Lower leg skin (tissue), 4 donors: ENCODE measurements around the gene MCFD2. TPM values are rescaled to one million over a fixed set of nuclear protein-coding genes. Genes with fewer than 3 reads are reported as not detected.

ENCODE experiments used
- DNase-seq, 2 donors: peaks; one replicate each; pipeline ENCODE4 v3.0.0-alpha.2; 2019; ENCODE audit warnings: low spot score in 2 of 2
- H3K4me3 ChIP-seq: fragments of 200-600 bp; sonication (generic); 2 replicates; pipeline ENCODE4 v1.5.1; 2017; ENCODE audit warnings: mild to moderate bottlenecking, low read depth; ENCODE audit not compliant: poor library complexity, severe bottlenecking
- CTCF ChIP-seq, 3 donors: fragments of 450-650 bp; IDR thresholded peaks; one replicate each; pipeline ENCODE4 v1.5.1; 2016; ENCODE audit warnings: antibody characterized with exemption in 3 of 3, mild to moderate bottlenecking in 3 of 3, moderate library complexity in 2 of 3
- POLR2A ChIP-seq, 2 donors: fragments of 450-650 bp; IDR thresholded peaks; one replicate each; pipeline ENCODE4 v1.6.1; 2016 to 2017; ENCODE audit warnings: antibody characterized with exemption in 2 of 2, mild to moderate bottlenecking in 1 of 2, moderate library complexity in 1 of 2
- WGBS, 2 donors: methylation state at CpG; one replicate each; pipeline ENCODE4 v1.1.5; 2018; 5-methylcytosine and 5-hydroxymethylcytosine counted together
- intact Hi-C: fragments of 100-400 bp; cut with DNase I; formaldehyde crosslinking; loops from one replicate; pipeline ENCODE4 v1.15.0; 2023; ENCODE audit warnings: low total_unique reads
- total RNA-seq, 4 donors: library from RNA; depleted of rRNA; stranded (reverse); fragments of >200 nt; gene quantifications; one replicate each; pipeline ENCODE4 v1.1.0, GENCODE V29; 2016

Gene MCFD2
- total RNA-seq, 4 donors from 2014 or later: 32.4 to 43.3 (median 36.1) TPM

GRCh38 chr2:46862514-46862913 lies 53.1 kb downstream of the MCFD2 start:
- intact Hi-C loops: no loop called here
- WGBS, 2 donors: 87 to 89% methylated on average over 2 of the region's 2 CpGs
- TF ChIP-seq POLR2A (IDR thresholded peaks at IDR 0.05) (no peak), CTCF (IDR thresholded peaks at IDR 0.05) (no peak)
- no peak for DNase-seq
- H3K4me3 ChIP-seq: no peak overlapping the region

GRCh38 chr2:46861916-46862315 lies 53.7 kb downstream of the MCFD2 start:
- intact Hi-C loops: no loop called here
- no peak overlapping the region for H3K4me3 ChIP-seq
- DNase-seq: no peak
- TF ChIP-seq CTCF (IDR thresholded peaks at IDR 0.05) (no peak), POLR2A (IDR thresholded peaks at IDR 0.05) (no peak)
- 65 to 80% methylated on average over 6 of the region's 6 CpGs for WGBS, 2 donors

- no peak overlapping the region for H3K4me3 ChIP-seq
- 93 to 96% methylated on average over 9 of the region's 9 CpGs for WGBS, 2 donors
- TF ChIP-seq CTCF (IDR thresholded peaks at IDR 0.05) (no peak), POLR2A (IDR thresholded peaks at IDR 0.05) (no peak)
- no peak for DNase-seq
- intact Hi-C loops: no loop called here
Observed at GRCh38 chr2:46859482-46859881, 56.1 kb downstream of the MCFD2 start.

- H3K4me3 ChIP-seq: no peak overlapping the region
- intact Hi-C loops: no loop called here
- no peak for DNase-seq
- 72 to 90% methylated on average over 4 of the region's 4 CpGs for WGBS, 2 donors
- TF ChIP-seq CTCF (IDR thresholded peaks at IDR 0.05) (no peak), POLR2A (IDR thresholded peaks at IDR 0.05) (no peak)
Observed at GRCh38 chr2:46858702-46859090, 56.9 kb downstream of the MCFD2 start.

GRCh38 chr2:46857871-46858701 lies 57.5 kb downstream of the MCFD2 start:
- TF ChIP-seq CTCF (IDR thresholded peaks at IDR 0.05): no peak
- no peak for TF ChIP-seq POLR2A (IDR thresholded peaks at IDR 0.05)
- intact Hi-C loops: no loop called here
- DNase-seq: no peak
- 79 to 85% methylated on average over 13 of the region's 13 CpGs for WGBS, 2 donors
- H3K4me3 ChIP-seq: no peak overlapping the region

- H3K4me3 ChIP-seq: no peak overlapping the region
- no peak for DNase-seq
- WGBS, 2 donors: 76 to 93% methylated on average over 3 of the region's 3 CpGs
- intact Hi-C loops: no loop called here
- TF ChIP-seq CTCF (IDR thresholded peaks at IDR 0.05) (no peak), POLR2A (IDR thresholded peaks at IDR 0.05) (no peak)
Observed at GRCh38 chr2:46856336-46856735, 59.3 kb downstream of the MCFD2 start.
